ENCODE results near the gene MPZL3. TPM values are rescaled to one million over a fixed set of nuclear protein-coding genes. Genes with fewer than 3 reads are reported as not detected.
"Not testable (repeated sequence)": the region's sequence is repeated elsewhere in the genome, so short reads cannot be mapped to it uniquely, and the experiment has no call there.

Gene MPZL3
- total RNA-seq, 2 experiments from 2014 or later, result 83.9 to 84.1 TPM

GRCh38 chr11:118184784-118185579 lies 67.2 kb downstream of the MPZL3 start:
- POLR2A ChIA-PET, result no interaction called here
- CTCF ChIA-PET, result interaction anchor here (1.0 kb wide), 1 partner anchor 45 kb away, joined by 3 read pairs; no protein-coding TSS in a partner anchor

- POLR2A ChIA-PET, result not testable (repeated sequence)
- CTCF ChIA-PET, result interaction anchor here (0.6 kb wide), 1 partner anchor 12 kb away, joined by 4 read pairs; no protein-coding TSS in a partner anchor
Measured at GRCh38 chr11:118183691-118184090, 68.5 kb downstream of the MPZL3 start.

- ChIA-PET POLR2A (no interaction called here), CTCF (interaction anchor here (1.1 to 2.2 kb wide), 4 partner anchors 9 to 127 kb away, joined by 3 to 9 read pairs (median 4); no protein-coding TSS in a partner anchor)
Measured at GRCh38 chr11:118180300-118180703, 71.9 kb downstream of the MPZL3 start.

GRCh38 chr11:118176778-118177134 lies 75.4 kb downstream of the MPZL3 start:
- CTCF ChIA-PET, result no interaction called here
- POLR2A ChIA-PET, result interaction anchor here (0.7 kb wide), 1 partner anchor 28 kb away, joined by 4 read pairs; no protein-coding TSS in a partner anchor

Other genes with a start within 250 kb of the MPZL3 start
- gene TMPRSS4, start 175.3 kb downstream of the MPZL3 start, total RNA-seq, result not detected
- gene SMIM35, start 165.4 kb downstream of the MPZL3 start, total RNA-seq, result under 1 TPM; 0.13 to 0.32 TPM
- gene SCN4B, start 99.5 kb downstream of the MPZL3 start, total RNA-seq, result under 1 TPM; 0.19 to 0.29 TPM
- not detected for gene SCN2B, start 75.7 kb downstream of the MPZL3 start, total RNA-seq
- 100 to 1,000 TPM; 300 to 305 TPM for gene JAML, start 27.4 kb downstream of the MPZL3 start, total RNA-seq
- gene MPZL2, start 11.9 kb upstream of the MPZL3 start, total RNA-seq, result 1 to 10 TPM; 6.1 to 7.8 TPM
- 100 to 1,000 TPM; 491 to 500 TPM for gene CD3E, start 52.4 kb upstream of the MPZL3 start, total RNA-seq
- gene CD3D, start 90.3 kb upstream of the MPZL3 start, total RNA-seq, result 100 to 1,000 TPM; 407 to 417 TPM
- gene CD3G, start 92.0 kb upstream of the MPZL3 start, total RNA-seq, result 100 to 1,000 TPM; 145 to 146 TPM
- gene UBE4A, start 107.2 kb upstream of the MPZL3 start, total RNA-seq, result 10 to 100 TPM; 54.0 to 55.7 TPM
- gene ATP5MG, start 149.2 kb upstream of the MPZL3 start, total RNA-seq, result 100 to 1,000 TPM; 279 to 296 TPM
- 10 to 100 TPM; 66.5 to 67.6 TPM for gene KMT2A, start 184.1 kb upstream of the MPZL3 start, total RNA-seq

All from activated CD8-positive, alpha-beta memory T cell treated with anti-CD3 and anti-CD28 coated beads for 36 hours (primary cell).